IPS-15b (cell line): Measurements from ENCODE around the gene DNAH17.

ENCODE experiments used
- H3K27me3 ChIP-seq: one replicate; pipeline ENCODE4 v1.6.1; 2013; ENCODE audit warnings: low read length; ENCODE audit not compliant: control insufficient read depth, insufficient read depth
- H3K36me3 ChIP-seq: one replicate; pipeline ENCODE4 v1.6.1; 2013; ENCODE audit warnings: low read length; ENCODE audit not compliant: control insufficient read depth, insufficient read depth
- H3K4me1 ChIP-seq: one replicate; pipeline ENCODE4 v1.6.1; 2013; ENCODE audit warnings: mild to moderate bottlenecking, low read length; ENCODE audit not compliant: control insufficient read depth, insufficient read depth
- H3K4me3 ChIP-seq: one replicate; pipeline ENCODE4 v1.5.1; 2013; ENCODE audit warnings: low read depth, low read length
- H3K9ac ChIP-seq: one replicate; pipeline ENCODE4 v1.6.1; 2013; ENCODE audit warnings: low read depth, mild to moderate bottlenecking, low read length
- H3K9me3 ChIP-seq: one replicate; pipeline ENCODE4 v1.6.1; 2013; ENCODE audit warnings: mild to moderate bottlenecking, low read length; ENCODE audit not compliant: control insufficient read depth, insufficient read depth

The DNAH17 gene

GRCh38 chr17:78387977-78388941 lies 188.9 kb downstream of the DNAH17 start:
- Histone ChIP-seq H3K4me1 (peaks cover 20% of the 10 kb centered on the region), H3K9me3 (no peaks in the 10 kb centered on the region), H3K36me3 (no peaks in the 10 kb centered on the region), H3K9ac (no peak overlapping the region), H3K4me3 (no peak overlapping the region), H3K27me3 (no peaks in the 10 kb centered on the region)

- Histone ChIP-seq H3K9ac (no peak overlapping the region), H3K4me1 (peaks cover 24% of the 10 kb centered on the region), H3K36me3 (no peaks in the 10 kb centered on the region), H3K4me3 (no peak overlapping the region), H3K9me3 (no peaks in the 10 kb centered on the region), H3K27me3 (no peaks in the 10 kb centered on the region)
Observed at GRCh38 chr17:78384479-78385175, 192.6 kb downstream of the DNAH17 start.

GRCh38 chr17:78383725-78384471 lies 193.3 kb downstream of the DNAH17 start:
- Histone ChIP-seq H3K4me1 (peaks cover 26% of the 10 kb centered on the region), H3K9ac (no peak overlapping the region), H3K36me3 (no peaks in the 10 kb centered on the region), H3K9me3 (no peaks in the 10 kb centered on the region), H3K4me3 (no peak overlapping the region), H3K27me3 (no peaks in the 10 kb centered on the region)

- Histone ChIP-seq H3K27me3 (no peaks in the 10 kb centered on the region), H3K9ac (no peak overlapping the region), H3K36me3 (no peaks in the 10 kb centered on the region), H3K4me1 (peaks cover 26% of the 10 kb centered on the region), H3K9me3 (no peaks in the 10 kb centered on the region), H3K4me3 (no peak overlapping the region)
Observed at GRCh38 chr17:78381601-78382232, 195.5 kb downstream of the DNAH17 start.

- H3K27me3 ChIP-seq, result no peaks in the 10 kb centered on the region
- no peak overlapping the region for H3K9ac ChIP-seq
- H3K36me3 ChIP-seq, result no peaks in the 10 kb centered on the region
- no peak overlapping the region for H3K4me3 ChIP-seq
- H3K9me3 ChIP-seq, result no peaks in the 10 kb centered on the region
- peaks cover 21% of the 10 kb centered on the region for H3K4me1 ChIP-seq
Observed at GRCh38 chr17:78380370-78380769, 196.8 kb downstream of the DNAH17 start.

- Histone ChIP-seq H3K9ac (peak overlapping the region; percentile 90), H3K4me3 (peak overlapping the region; percentile 88), H3K4me1 (peaks cover 33% of the 10 kb centered on the region), H3K9me3 (no peaks in the 10 kb centered on the region), H3K27me3 (no peaks in the 10 kb centered on the region), H3K36me3 (no peaks in the 10 kb centered on the region)
Observed at GRCh38 chr17:78379131-78379491, 198.1 kb downstream of the DNAH17 start.

GRCh38 chr17:78378225-78379130 lies 198.7 kb downstream of the DNAH17 start, which contains the start of gene PGS1:
PGS1 (plus strand) TSS chr17:78378649; CDS start chr17:78378666, 17 bp downstream.
- Histone ChIP-seq H3K27me3 (no peaks in the 10 kb centered on the region), H3K9me3 (no peaks in the 10 kb centered on the region), H3K36me3 (no peaks in the 10 kb centered on the region), H3K9ac (peak within 1 kb of the TSS; percentile 90), H3K4me3 (peak within 1 kb of the TSS; percentile 88), H3K4me1 (peaks cover 28% of the 10 kb centered on the region)

- no peaks in the 10 kb centered on the region for H3K27me3 ChIP-seq
- H3K36me3 ChIP-seq, result no peaks in the 10 kb centered on the region
Observed at GRCh38 chr17:78377858-78378224, 199.4 kb downstream of the DNAH17 start.

GRCh38 chr17:78376161-78376560 lies 201.0 kb downstream of the DNAH17 start:
- no peak overlapping the region for H3K4me3 ChIP-seq
- peaks cover 20% of the 10 kb centered on the region for H3K4me1 ChIP-seq
- no peaks in the 10 kb centered on the region for H3K9me3 ChIP-seq
- no peak overlapping the region for H3K9ac ChIP-seq
- no peaks in the 10 kb centered on the region for H3K36me3 ChIP-seq
- H3K27me3 ChIP-seq, result no peaks in the 10 kb centered on the region

More at GRCh38 chr17:78377858-78378224, 199.4 kb downstream of the DNAH17 start:
- Histone ChIP-seq H3K9me3 (no peaks in the 10 kb centered on the region), H3K4me3 (peak overlapping the region; percentile 88), H3K9ac (no peak overlapping the region), H3K4me1 (peaks cover 27% of the 10 kb centered on the region)

GRCh38 chr17:78375401-78376151 lies 201.6 kb downstream of the DNAH17 start:
- H3K4me3 ChIP-seq, result no peak overlapping the region

More at GRCh38 chr17:78375401-78376151, 201.6 kb downstream of the DNAH17 start:
- Histone ChIP-seq H3K9me3 (no peaks in the 10 kb centered on the region), H3K27me3 (no peaks in the 10 kb centered on the region), H3K9ac (no peak overlapping the region), H3K36me3 (no peaks in the 10 kb centered on the region), H3K4me1 (peaks cover 18% of the 10 kb centered on the region)
